MG63 (cell line): ENCODE data around the gene CACNA2D3. TPM values are rescaled to one million over a fixed set of nuclear protein-coding genes. Genes with fewer than 3 reads are reported as not detected.
"Not testable (repeated sequence)": the region's sequence is repeated elsewhere in the genome, so short reads cannot be mapped to it uniquely, and the experiment has no call there.

ENCODE experiments used
- DNase-seq: peaks from one replicate; pipeline ENCODE4 v3.0.0-alpha.2; 2020
- H3K27me3 ChIP-seq: fragments of 250-450 bp; sonication (Bioruptor Pico); 2 replicates; pipeline ENCODE4 v1.5.1; 2020; ENCODE audit warnings: mild to moderate bottlenecking, moderate library complexity
- H3K36me3 ChIP-seq: fragments of 250-450 bp; sonication (Bioruptor Pico); 2 replicates; pipeline ENCODE4 v1.5.1; 2020; ENCODE audit warnings: mild to moderate bottlenecking, moderate library complexity
- H3K4me3 ChIP-seq: fragments of 250-450 bp; sonication (Bioruptor Pico); 2 replicates; pipeline ENCODE4 v1.5.1; 2020; ENCODE audit warnings: mild to moderate bottlenecking, moderate library complexity
- H3K9me3 ChIP-seq: fragments of 250-450 bp; sonication (Bioruptor Pico); 2 replicates; pipeline ENCODE4 v1.5.1; 2020; ENCODE audit warnings: mild to moderate bottlenecking, moderate library complexity
- total RNA-seq: library from RNA; depleted of rRNA; stranded (reverse); fragments of >200 nt; shearing (Covaris generic); gene quantifications from 2 replicates; pipeline ENCODE4 v1.2.3, GENCODE V29; 2014; ENCODE audit warnings: low replicate concordance

Gene CACNA2D3
- total RNA-seq, 1 experiment from 2014 or later: 2.0 TPM

- no peak for DNase-seq
- Histone ChIP-seq H3K9me3 (no peaks in the 10 kb centered on the region), H3K4me3 (no peak overlapping the region), H3K36me3 (no peaks in the 10 kb centered on the region), H3K27me3 (no peaks in the 10 kb centered on the region)
Measured at GRCh38 chr3:54968546-54969172, 846.3 kb downstream of the CACNA2D3 start.

- DNase-seq: no peak
Measured at GRCh38 chr3:54969652-54970051, 847.3 kb downstream of the CACNA2D3 start.

GRCh38 chr3:54970895-54971294 is 848.5 kb downstream of the CACNA2D3 start:
- Histone ChIP-seq H3K4me3 (no peak overlapping the region), H3K27me3 (no peaks in the 10 kb centered on the region), H3K9me3 (no peaks in the 10 kb centered on the region), H3K36me3 (no peaks in the 10 kb centered on the region)
- DNase-seq: no peak

More at GRCh38 chr3:54969652-54970051, 847.3 kb downstream of the CACNA2D3 start:
- H3K9me3 ChIP-seq: no peaks in the 10 kb centered on the region
- H3K27me3 ChIP-seq: no peaks in the 10 kb centered on the region
- no peaks in the 10 kb centered on the region for H3K36me3 ChIP-seq
- H3K4me3 ChIP-seq: no peak overlapping the region

- no peak for DNase-seq
- Histone ChIP-seq H3K36me3 (no peaks in the 10 kb centered on the region), H3K27me3 (no peaks in the 10 kb centered on the region), H3K9me3 (no peaks in the 10 kb centered on the region), H3K4me3 (no peak overlapping the region)
Measured at GRCh38 chr3:54977439-54977838, 855.1 kb downstream of the CACNA2D3 start.

DNA sequence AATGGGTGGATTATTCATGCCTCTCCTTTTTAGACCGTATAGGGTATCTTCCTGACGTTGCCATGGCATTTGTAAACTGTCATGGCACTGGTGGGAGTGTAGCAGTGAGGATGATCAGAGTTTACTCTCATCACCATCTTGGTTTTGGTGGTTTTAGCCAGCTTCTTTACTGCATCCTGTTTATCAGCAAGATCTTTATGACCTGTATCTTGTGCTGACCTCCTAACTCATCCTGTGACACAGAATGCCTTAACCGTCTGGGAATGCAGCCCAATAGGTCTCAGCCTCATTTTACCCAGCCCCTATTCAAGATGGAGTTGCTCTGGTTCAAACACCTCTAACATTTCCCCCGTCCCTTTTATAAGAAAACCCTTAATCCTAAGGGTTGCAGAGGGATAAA is 855.6 kb downstream of the CACNA2D3 start:
- not testable (repeated sequence) for H3K36me3 ChIP-seq, H3K4me3 ChIP-seq, H3K9me3 ChIP-seq, DNase-seq, H3K27me3 ChIP-seq

DNA sequence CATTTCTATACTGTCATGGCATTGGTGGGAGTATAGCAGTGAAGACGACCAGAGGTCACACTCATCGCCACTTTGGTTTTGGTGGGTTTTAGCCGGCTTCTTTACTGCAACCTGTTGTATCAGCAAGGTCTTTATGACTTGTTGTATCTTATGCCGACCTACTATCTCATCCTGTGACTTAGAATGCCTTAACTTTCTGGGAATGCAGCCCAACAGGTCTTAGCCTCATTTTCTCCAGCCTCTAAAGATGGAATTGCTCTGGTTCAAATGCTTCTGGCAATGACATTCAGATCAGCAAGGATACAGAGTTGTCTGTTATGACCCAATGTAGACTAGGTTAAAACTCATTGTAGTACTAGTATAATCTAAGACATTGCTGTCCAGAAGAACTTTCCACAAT is 860.5 kb downstream of the CACNA2D3 start:
- Histone ChIP-seq H3K4me3 (no peak overlapping the region), H3K36me3 (no peaks in the 10 kb centered on the region), H3K9me3 (no peaks in the 10 kb centered on the region), H3K27me3 (no peaks in the 10 kb centered on the region)
- no peak for DNase-seq

- no peak for DNase-seq
- H3K4me3 ChIP-seq: no peak overlapping the region
- no peaks in the 10 kb centered on the region for H3K27me3 ChIP-seq
- no peaks in the 10 kb centered on the region for H3K36me3 ChIP-seq
- H3K9me3 ChIP-seq: no peaks in the 10 kb centered on the region
Measured at GRCh38 chr3:54983266-54984099, 861.1 kb downstream of the CACNA2D3 start.

GRCh38 chr3:54985856-54986255 is 863.5 kb downstream of the CACNA2D3 start:
- H3K9me3 ChIP-seq: no peaks in the 10 kb centered on the region
- no peaks in the 10 kb centered on the region for H3K27me3 ChIP-seq
- no peak for DNase-seq
- H3K36me3 ChIP-seq: no peaks in the 10 kb centered on the region
- no peak overlapping the region for H3K4me3 ChIP-seq

DNA sequence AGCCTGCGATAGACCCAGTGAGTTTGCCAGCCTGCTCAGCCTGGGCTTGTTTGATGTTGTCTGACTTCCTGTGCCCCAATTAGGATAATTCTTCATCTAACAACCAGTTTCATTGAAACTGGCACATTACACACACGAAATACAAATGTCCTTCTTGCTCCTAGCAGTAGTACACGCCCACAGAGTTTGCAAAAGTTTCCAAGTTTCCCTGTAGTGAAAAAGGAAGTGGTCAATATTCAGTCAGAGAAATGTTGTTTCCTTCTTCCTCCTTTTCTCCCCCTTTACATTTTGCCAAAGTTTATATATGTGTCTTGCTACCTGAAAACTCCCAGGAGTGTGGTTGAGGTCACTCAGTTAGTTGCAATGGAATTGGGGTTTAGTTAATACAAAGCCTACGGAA is 863.9 kb downstream of the CACNA2D3 start:
- H3K9me3 ChIP-seq: no peaks in the 10 kb centered on the region
- no peaks in the 10 kb centered on the region for H3K36me3 ChIP-seq
- H3K4me3 ChIP-seq: no peak overlapping the region

GRCh38 chr3:54987719-54988118 is 865.4 kb downstream of the CACNA2D3 start:
- no peak overlapping the region for H3K4me3 ChIP-seq
- DNase-seq: no peak
- no peaks in the 10 kb centered on the region for H3K36me3 ChIP-seq
- no peaks in the 10 kb centered on the region for H3K9me3 ChIP-seq
- H3K27me3 ChIP-seq: no peaks in the 10 kb centered on the region

More for the DNA sequence above, 863.9 kb downstream of the CACNA2D3 start:
- no peaks in the 10 kb centered on the region for H3K27me3 ChIP-seq
- no peak for DNase-seq

DNA sequence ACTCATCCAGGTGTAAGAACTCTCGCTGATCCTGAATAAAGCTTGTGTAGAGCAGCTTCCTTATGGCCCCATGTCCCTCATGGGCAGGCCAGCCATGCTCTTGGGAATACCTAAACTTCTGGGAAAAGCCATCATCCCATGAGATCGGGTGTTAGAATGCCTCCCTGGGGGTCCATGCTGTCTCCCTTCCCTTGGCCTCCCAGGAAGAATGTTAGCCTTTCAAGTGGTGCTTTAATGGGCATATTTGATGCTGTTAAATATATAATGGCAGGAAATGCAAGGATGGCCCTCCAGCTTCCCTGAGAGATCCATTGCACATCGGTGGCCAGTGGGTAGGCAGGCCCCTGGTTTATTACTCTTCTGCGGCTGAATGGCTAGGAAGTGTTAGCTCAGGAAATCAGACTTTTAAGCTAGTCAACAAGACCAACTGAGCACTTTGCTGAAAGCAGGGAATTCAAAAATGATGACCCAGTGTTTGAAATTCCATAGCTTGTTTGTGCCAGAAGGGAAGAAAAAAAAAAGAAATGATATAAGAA is 866.0 kb downstream of the CACNA2D3 start:
- Histone ChIP-seq H3K4me3 (no peak overlapping the region), H3K9me3 (no peaks in the 10 kb centered on the region), H3K27me3 (no peaks in the 10 kb centered on the region), H3K36me3 (no peaks in the 10 kb centered on the region)
- no peak for DNase-seq

GRCh38 chr3:54988838-54989630 is 866.7 kb downstream of the CACNA2D3 start:
- Histone ChIP-seq H3K27me3 (no peaks in the 10 kb centered on the region), H3K9me3 (no peaks in the 10 kb centered on the region), H3K4me3 (no peak overlapping the region), H3K36me3 (no peaks in the 10 kb centered on the region)
- DNase-seq: peak; percentile 10

- H3K36me3 ChIP-seq: no peaks in the 10 kb centered on the region
- DNase-seq: no peak
- no peaks in the 10 kb centered on the region for H3K9me3 ChIP-seq
- no peak overlapping the region for H3K4me3 ChIP-seq
- no peaks in the 10 kb centered on the region for H3K27me3 ChIP-seq
Measured at GRCh38 chr3:54994111-54994513, 871.8 kb downstream of the CACNA2D3 start.

- Histone ChIP-seq H3K9me3 (no peaks in the 10 kb centered on the region), H3K4me3 (no peak overlapping the region), H3K36me3 (no peaks in the 10 kb centered on the region), H3K27me3 (no peaks in the 10 kb centered on the region)
- peak; percentile 14 for DNase-seq
Measured at GRCh38 chr3:54999159-54999558, 876.8 kb downstream of the CACNA2D3 start.

DNA sequence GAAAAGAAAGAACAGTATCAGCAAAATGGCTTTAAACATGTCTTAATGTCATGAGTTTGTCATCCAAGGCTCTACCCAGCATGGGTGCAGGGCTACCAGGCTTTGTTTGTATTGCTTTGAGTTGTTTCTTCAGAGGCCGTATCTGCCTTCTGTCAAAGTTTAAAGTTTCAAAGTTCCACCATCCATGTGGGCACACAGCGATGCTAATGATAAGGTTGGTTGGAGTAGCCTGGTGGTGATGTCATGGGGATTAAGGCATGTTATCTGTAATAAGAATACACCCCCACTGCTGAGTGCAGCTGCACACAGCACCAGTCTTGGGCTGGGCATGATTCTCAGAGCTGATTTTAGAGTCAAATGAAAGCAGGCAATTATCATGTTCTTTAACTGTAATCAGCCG is 877.5 kb downstream of the CACNA2D3 start:
- no peaks in the 10 kb centered on the region for H3K36me3 ChIP-seq
- DNase-seq: no peak
- H3K4me3 ChIP-seq: no peak overlapping the region
- no peaks in the 10 kb centered on the region for H3K27me3 ChIP-seq
- H3K9me3 ChIP-seq: no peaks in the 10 kb centered on the region

- Histone ChIP-seq H3K9me3 (no peaks in the 10 kb centered on the region), H3K27me3 (no peaks in the 10 kb centered on the region), H3K4me3 (no peak overlapping the region), H3K36me3 (no peaks in the 10 kb centered on the region)
- DNase-seq: peak; percentile 77
Measured at GRCh38 chr3:55000546-55000945, 878.2 kb downstream of the CACNA2D3 start.

- no peaks in the 10 kb centered on the region for H3K9me3 ChIP-seq
- H3K27me3 ChIP-seq: no peaks in the 10 kb centered on the region
- H3K4me3 ChIP-seq: no peak overlapping the region
- DNase-seq: no peak
- no peaks in the 10 kb centered on the region for H3K36me3 ChIP-seq
Measured at GRCh38 chr3:55000953-55001352, 878.6 kb downstream of the CACNA2D3 start.
